ENCODE data around the gene GNG7. TPM values are rescaled to one million over a fixed set of nuclear protein-coding genes. Genes with fewer than 3 reads are reported as not detected.

GNG7 gene
- polyA plus RNA-seq, 1 of the 3 experiments (the other 2 are of a cell fraction) = 2.2 TPM

DNA sequence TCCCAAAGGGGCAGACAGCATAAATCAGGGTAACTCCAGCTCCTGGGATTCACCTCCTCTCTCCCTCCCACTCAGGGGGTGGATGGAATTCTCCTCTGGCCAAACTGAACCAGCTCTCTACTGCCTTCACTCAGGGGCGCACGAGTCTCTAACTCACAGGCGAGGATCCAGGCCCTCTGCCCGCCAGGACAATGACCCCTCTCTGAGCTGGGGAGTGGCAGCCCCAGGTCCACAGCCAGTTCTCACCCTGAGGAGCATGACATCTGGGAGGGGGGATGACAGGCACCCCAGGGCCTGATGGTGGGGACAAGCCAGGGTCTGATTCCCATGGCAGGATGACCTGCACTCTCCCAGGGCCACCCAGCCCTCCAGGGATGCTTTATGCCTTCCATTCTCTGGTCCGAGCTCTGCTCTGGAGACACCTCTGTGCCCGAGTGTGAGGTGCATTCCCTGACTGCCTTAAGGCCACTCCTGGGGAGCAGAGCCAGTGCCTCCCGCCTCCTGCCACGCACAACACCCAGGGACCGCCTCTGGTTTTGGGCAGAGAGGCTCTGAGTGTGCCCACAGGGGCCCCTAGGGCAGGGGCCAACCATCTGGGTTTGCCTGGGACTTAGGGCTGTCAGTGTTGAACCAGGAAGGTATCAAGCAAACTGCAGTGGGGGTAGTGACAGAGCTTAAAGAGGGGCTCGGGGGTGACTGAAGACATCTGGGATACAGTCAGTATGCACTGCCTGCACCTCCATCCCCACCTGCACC lies 66.2 kb downstream of the GNG7 start:
- Histone ChIP-seq H3K27me3 (ENCODE audit: insufficient read depth) (no peaks in the 10 kb centered on the region), H3K4me2 (no peak overlapping the region), H3K27ac (ENCODE audit: low read depth in 2 of 2, low read length in 1 of 2) (no peak overlapping the region), H3K9me3 (no peaks in the 10 kb centered on the region), H3K9ac (no peak overlapping the region), H3K4me3 (ENCODE audit: low read depth in 2 of 2, low read length in 1 of 2) (no peak overlapping the region), H2AFZ (ENCODE audit: low read depth) (no peak overlapping the region), H3K36me3 (replicated peaks in 1 of 2; ENCODE audit: control insufficient read depth in 1 of 2, insufficient read depth in 2 of 2, low read length in 1 of 2) (no peaks in the 10 kb centered on the region), H3K79me2 (ENCODE audit: insufficient read depth) (no peaks in the 10 kb centered on the region), H3K9me2 (no peaks in the 10 kb centered on the region), H3F3A (replicated peaks; ENCODE audit: insufficient read depth) (peaks cover 9% of the 10 kb centered on the region), H4K20me1 (ENCODE audit: insufficient read depth) (no peaks in the 10 kb centered on the region), H3K4me1 (ENCODE audit: control insufficient read depth in 1 of 2, insufficient read depth in 2 of 2, low read depth in 1 of 2, low read length in 1 of 2) (peaks cover 0 to 3% of the 10 kb centered on the region in 2 experiments; a peak in 1 of 4 replicates)
- 47% methylated on average over 3 of the region's 10 CpGs for WGBS (ENCODE audit: low lambda C conversion rate)
- ChIA-PET POLR2A (no interaction called here), CTCF (interaction anchor here (0.8 to 6.3 kb wide), 30 partner anchors 11 to 313 kb away, joined by 3 to 116 read pairs (median 4); partner anchors contain the start of genes GADD45B and THOP1)
- no peak for DNase-seq
- TF ChIP-seq FOSL2 (IDR thresholded peaks at IDR 0.05; ENCODE audit: borderline replicate concordance, low read depth) = no peak
- TF ChIP-seq MAX (IDR thresholded peaks at IDR 0.05; ENCODE audit: low read depth) = no peak
- no peak for TF ChIP-seq RXRA (IDR thresholded peaks at IDR 0.05; ENCODE audit: borderline replicate concordance, low read depth)

GRCh38 chr19:2634960-2635359 lies 67.5 kb downstream of the GNG7 start:
- ChIA-PET CTCF (interaction anchor here (0.7 to 6.3 kb wide), 5 partner anchors 12 to 173 kb away, joined by 3 to 116 read pairs (median 6); no protein-coding TSS in a partner anchor), POLR2A (no interaction called here)
- no peaks in the 10 kb centered on the region for H3K36me3 ChIP-seq (replicated peaks in 1 of 2; ENCODE audit: control insufficient read depth in 1 of 2, insufficient read depth in 2 of 2, low read length in 1 of 2)
- H3K9ac ChIP-seq = no peak overlapping the region
- H3K4me2 ChIP-seq = no peak overlapping the region
- no peak overlapping the region for H2AFZ ChIP-seq (ENCODE audit: low read depth)
- H3K4me1 ChIP-seq (ENCODE audit: control insufficient read depth in 1 of 2, insufficient read depth in 2 of 2, low read depth in 1 of 2, low read length in 1 of 2) = peaks cover 0 to 3% of the 10 kb centered on the region in 2 experiments; a peak in 1 of 4 replicates
- H3K9me2 ChIP-seq = no peaks in the 10 kb centered on the region
- H3K4me3 ChIP-seq (ENCODE audit: low read depth in 2 of 2, low read length in 1 of 2) = no peak overlapping the region
- no peaks in the 10 kb centered on the region for H4K20me1 ChIP-seq (ENCODE audit: insufficient read depth)
- no peaks in the 10 kb centered on the region for H3K27me3 ChIP-seq (ENCODE audit: insufficient read depth)
- no peak overlapping the region for H3K27ac ChIP-seq (ENCODE audit: low read depth in 2 of 2, low read length in 1 of 2)
- WGBS (ENCODE audit: low lambda C conversion rate) = 58% methylated on average over 9 of the region's 9 CpGs
- H3F3A ChIP-seq (replicated peaks; ENCODE audit: insufficient read depth) = peaks cover 6% of the 10 kb centered on the region
- TF ChIP-seq RAD21 (IDR thresholded peaks at IDR 0.05; ENCODE audit: low read length) (no peak), YY1 (IDR thresholded peaks at IDR 0.05; ENCODE audit: low read depth) (no peak), MEF2A (IDR thresholded peaks at IDR 0.05; ENCODE audit: borderline replicate concordance, low read depth) (no peak), USF2 (IDR thresholded peaks at IDR 0.05; ENCODE audit: borderline replicate concordance, low read depth, low read length) (no peak), MAX (IDR thresholded peaks at IDR 0.05; ENCODE audit: low read depth) (no peak), FOXJ3 (CRISPR knock-in tag; IDR thresholded peaks at IDR 0.05) (no peak), EP300 (IDR thresholded peaks at IDR 0.05; ENCODE audit: borderline replicate concordance in 1 of 2, low read depth in 1 of 2, low read length in 1 of 2) (no peak), SMC3 (IDR thresholded peaks at IDR 0.05; ENCODE audit: low read depth, low read length) (no peak), TEAD4 (IDR thresholded peaks at IDR 0.05; ENCODE audit: borderline replicate concordance, insufficient read depth) (no peak), IRF3 (IDR thresholded peaks at IDR 0.05; ENCODE audit: low read depth, low read length) (no peak), JUND (IDR thresholded peaks at IDR 0.05) (no peak), CHD2 (IDR thresholded peaks at IDR 0.05; ENCODE audit: low read length, partially characterized antibody) (no peak), FOXM1 (IDR thresholded peaks at IDR 0.05; ENCODE audit: low read depth) (no peak), NRF1 (IDR thresholded peaks at IDR 0.05; ENCODE audit: low read depth, low read length) (no peak)
- TF ChIP-seq, protein P1, sequence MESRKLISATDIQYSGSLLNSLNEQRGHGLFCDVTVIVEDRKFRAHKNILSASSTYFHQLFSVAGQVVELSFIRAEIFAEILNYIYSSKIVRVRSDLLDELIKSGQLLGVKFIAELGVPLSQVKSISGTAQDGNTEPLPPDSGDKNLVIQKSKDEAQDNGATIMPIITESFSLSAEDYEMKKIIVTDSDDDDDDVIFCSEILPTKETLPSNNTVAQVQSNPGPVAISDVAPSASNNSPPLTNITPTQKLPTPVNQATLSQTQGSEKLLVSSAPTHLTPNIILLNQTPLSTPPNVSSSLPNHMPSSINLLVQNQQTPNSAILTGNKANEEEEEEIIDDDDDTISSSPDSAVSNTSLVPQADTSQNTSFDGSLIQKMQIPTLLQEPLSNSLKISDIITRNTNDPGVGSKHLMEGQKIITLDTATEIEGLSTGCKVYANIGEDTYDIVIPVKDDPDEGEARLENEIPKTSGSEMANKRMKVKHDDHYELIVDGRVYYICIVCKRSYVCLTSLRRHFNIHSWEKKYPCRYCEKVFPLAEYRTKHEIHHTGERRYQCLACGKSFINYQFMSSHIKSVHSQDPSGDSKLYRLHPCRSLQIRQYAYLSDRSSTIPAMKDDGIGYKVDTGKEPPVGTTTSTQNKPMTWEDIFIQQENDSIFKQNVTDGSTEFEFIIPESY (IDR thresholded peaks at IDR 0.05; ENCODE audit: borderline replicate concordance, low read depth) = no peak
- DNase-seq = no peak
- 0 out of 2 replicates have a peak, but pooled peaks cover 4% of the 10 kb centered on the region for H3K9me3 ChIP-seq
- no peaks in the 10 kb centered on the region for H3K79me2 ChIP-seq (ENCODE audit: insufficient read depth)
